Cardiac muscle cell (in vitro differentiated cells and primary cell): Measurements from ENCODE around the gene MYCT1. TPM values are rescaled to one million over a fixed set of nuclear protein-coding genes. Genes with fewer than 3 reads are reported as not detected.
"Not testable (repeated sequence)": the region's sequence is repeated elsewhere in the genome, so short reads cannot be mapped to it uniquely, and the experiment has no call there.

Experiments
- DNase-seq, 2 donors: peaks; one replicate each; pipeline versions ENCODE4 v3.0.0 to v3.0.0-alpha.2; 2010 to 2017; ENCODE audit warnings: low read depth in 1 of 2, low spot score in 1 of 2
- H3K27ac ChIP-seq: fragments of 200-600 bp; sonication (generic); 2 replicates; pipeline ENCODE4 v1.5.1; 2016
- H3K27me3 ChIP-seq: fragments of 200-600 bp; sonication (generic); 2 replicates; pipeline ENCODE4 v1.6.0; 2016; ENCODE audit warnings: control low read depth
- H3K36me3 ChIP-seq: fragments of 200-600 bp; sonication (generic); 2 replicates; pipeline ENCODE4 v1.5.1; 2016; ENCODE audit warnings: control low read depth
- H3K4me1 ChIP-seq: fragments of 200-600 bp; sonication (generic); 2 replicates; pipeline ENCODE4 v1.8.1; 2017; ENCODE audit warnings: low read depth, mild to moderate bottlenecking, mixed run types
- H3K4me3 ChIP-seq: fragments of 200-600 bp; sonication (generic); 2 replicates; pipeline ENCODE4 v1.5.1; 2016; ENCODE audit warnings: mild to moderate bottlenecking
- H3K9me3 ChIP-seq: fragments of 200-600 bp; sonication (generic); 2 replicates; pipeline ENCODE4 v1.5.1; 2017; ENCODE audit warnings: low read depth, mild to moderate bottlenecking, control low read depth
- CTCF ChIP-seq: IDR thresholded peaks from 2 replicates; pipeline ENCODE4 v1.5.1; 2012; ENCODE audit warnings: low read depth, mild to moderate bottlenecking, low read length
- polyA plus RNA-seq: library from polyadenylated mRNA; unstranded; fragments of >200 nt; fragmentation: Nextera tagmentation; extraction: Ambion mirVana; gene quantifications from 2 replicates; pipeline ENCODE4 v1.2.1, GENCODE V29; 2016
- total RNA-seq: library from RNA; depleted of rRNA; stranded (reverse); fragments of >200 nt; gene quantifications from 2 replicates; pipeline ENCODE4 v1.2.3, GENCODE V29; 2016

Gene MYCT1
- total and polyA plus RNA-seq, 2 experiments from 2014 or later, result 0.21 TPM; not detected in 1

GRCh38 chr6:152701081-152701862 is 3.6 kb downstream of the MYCT1 start:
- no peaks in the 10 kb centered on the region for H3K9me3 ChIP-seq
- no peaks in the 10 kb centered on the region for H3K36me3 ChIP-seq
- H3K4me1 ChIP-seq, result no peaks in the 10 kb centered on the region
- TF ChIP-seq CTCF, result no peak
- no peak overlapping the region for H3K27ac ChIP-seq
- no peaks in the 10 kb centered on the region for H3K27me3 ChIP-seq
- H3K4me3 ChIP-seq, result no peak overlapping the region
- peak; percentile 1 to 50 for DNase-seq

DNA sequence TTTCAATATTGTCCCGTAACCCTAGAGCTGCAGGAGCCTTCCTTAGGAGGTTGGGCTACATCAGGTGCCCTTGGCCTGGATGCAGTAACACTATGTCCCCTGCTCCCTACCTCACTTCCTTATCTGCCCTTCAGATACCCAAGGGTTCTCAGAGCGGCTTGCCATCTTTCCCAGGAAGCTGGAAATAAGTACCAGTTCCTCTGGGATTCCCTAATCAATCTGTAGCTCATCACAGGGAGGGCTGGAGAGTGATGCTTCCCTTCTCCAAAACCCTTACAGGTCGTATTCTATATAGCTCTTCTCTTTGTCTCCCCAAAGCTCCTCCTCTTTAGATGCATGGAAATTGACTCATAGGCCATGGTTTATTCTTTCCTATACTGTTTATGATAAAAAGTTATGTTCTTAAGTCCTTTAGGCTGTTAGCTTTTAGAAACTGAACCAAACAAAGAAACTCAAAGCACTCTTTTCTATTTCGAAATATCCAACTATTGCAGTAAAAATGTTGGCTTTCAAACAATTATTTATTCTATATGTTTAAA is 4.2 kb downstream of the MYCT1 start:
- no peak for DNase-seq
- no peaks in the 10 kb centered on the region for H3K27me3 ChIP-seq
- TF ChIP-seq CTCF, result no peak

DNA sequence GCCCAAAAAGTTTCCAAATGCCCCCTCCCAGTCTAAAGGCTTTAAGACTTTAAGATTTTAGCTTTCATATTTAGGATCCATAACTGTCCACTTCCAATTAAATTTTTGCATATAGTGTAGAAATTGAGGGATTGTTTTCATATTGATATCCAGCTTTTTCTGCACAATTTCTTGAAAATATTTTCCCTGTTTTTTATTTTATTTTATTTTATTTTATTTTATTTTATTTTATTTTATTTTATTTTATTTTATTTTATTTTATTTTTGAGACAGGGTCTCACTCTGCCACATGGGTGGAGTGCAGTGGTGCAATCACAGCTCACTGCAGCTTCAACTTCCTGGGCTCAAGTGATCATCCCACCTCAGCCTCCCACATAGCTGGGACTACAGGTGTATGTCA is 6.1 kb downstream of the MYCT1 start:
- H3K27me3 ChIP-seq, H3K9me3 ChIP-seq, H3K4me1 ChIP-seq: not testable (repeated sequence)

More for the DNA sequence above, 4.2 kb downstream of the MYCT1 start:
- Histone ChIP-seq H3K27ac (no peak overlapping the region), H3K4me1 (no peaks in the 10 kb centered on the region), H3K36me3 (no peaks in the 10 kb centered on the region), H3K9me3 (no peaks in the 10 kb centered on the region), H3K4me3 (no peak overlapping the region)

DNA sequence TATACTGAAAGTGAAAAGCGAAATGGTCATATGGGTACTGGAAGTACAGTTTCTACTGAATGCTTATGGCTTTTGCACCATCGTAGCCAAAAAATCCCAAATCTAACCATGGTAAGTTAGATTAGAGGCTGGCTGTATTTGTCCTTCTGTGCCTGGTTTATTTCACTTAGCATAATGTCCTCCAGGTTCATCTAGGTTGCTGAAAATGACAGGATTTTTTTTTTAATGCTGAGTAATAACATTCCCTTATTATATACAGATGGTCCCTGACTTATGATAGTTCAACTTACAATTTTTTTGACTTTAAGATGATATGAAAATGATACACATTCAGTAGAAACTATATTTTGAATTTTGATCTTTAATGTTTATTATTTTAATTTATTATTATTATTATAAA is 7.6 kb downstream of the MYCT1 start:
- Histone ChIP-seq H3K9me3 (no peaks in the 10 kb centered on the region), H3K36me3 (no peaks in the 10 kb centered on the region), H3K4me3 (no peak overlapping the region), H3K27me3 (no peaks in the 10 kb centered on the region), H3K4me1 (no peaks in the 10 kb centered on the region), H3K27ac (no peak overlapping the region)
- no peak for DNase-seq
- no peak for TF ChIP-seq CTCF

More for the DNA sequence above, 6.1 kb downstream of the MYCT1 start:
- not testable (repeated sequence) for H3K36me3 ChIP-seq, DNase-seq, H3K27ac ChIP-seq, H3K4me3 ChIP-seq

- Histone ChIP-seq H3K27ac (no peak overlapping the region), H3K9me3 (no peaks in the 10 kb centered on the region), H3K36me3 (no peaks in the 10 kb centered on the region), H3K4me1 (no peaks in the 10 kb centered on the region), H3K27me3 (no peaks in the 10 kb centered on the region), H3K4me3 (no peak overlapping the region)
- no peak for DNase-seq
- no peak for TF ChIP-seq CTCF
These were observed 18.6 kb downstream of the MYCT1 start for GRCh38 chr6:152716322-152716721.

DNA sequence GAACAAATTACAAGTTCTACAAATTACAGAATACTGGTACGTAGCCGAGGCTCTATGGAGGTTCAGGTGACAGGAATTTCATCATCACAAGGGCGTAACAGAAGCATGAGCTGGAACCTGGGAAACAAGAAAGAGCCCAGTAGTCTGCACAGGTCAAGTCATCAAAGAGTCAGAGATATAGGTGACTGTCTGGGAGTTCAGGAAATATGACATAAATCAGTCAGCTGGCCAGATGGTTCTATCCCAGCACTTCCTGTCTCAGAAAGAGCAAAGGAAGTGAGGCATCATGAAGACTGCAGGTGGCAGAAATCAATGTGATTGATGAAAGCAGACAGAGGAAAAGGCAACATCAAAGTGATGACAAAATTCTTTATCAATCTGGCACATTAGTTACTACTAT is 23.3 kb downstream of the MYCT1 start:
- H3K9me3 ChIP-seq, result no peaks in the 10 kb centered on the region
- H3K27me3 ChIP-seq, result no peaks in the 10 kb centered on the region
- TF ChIP-seq CTCF, result no peak
- DNase-seq, result no peak
- H3K27ac ChIP-seq, result no peak overlapping the region
- H3K36me3 ChIP-seq, result no peaks in the 10 kb centered on the region
- no peaks in the 10 kb centered on the region for H3K4me1 ChIP-seq
- no peak overlapping the region for H3K4me3 ChIP-seq
